K562 (cell line): ENCODE measurements around the gene IPO7. TPM values are rescaled to one million over a fixed set of nuclear protein-coding genes. Genes with fewer than 3 reads are reported as not detected.

Experiments
- ATAC-seq: fragments of 200-7000 bp; cut with Tn5 transposase; 3 replicates; pipeline ENCODE4 v1.9.1; 2020; ENCODE audit warnings: moderate library complexity
- BruUV-seq: library from RNA; stranded (reverse); fragments of 400-500 nt; replicated peaks from 2 replicates; lab custom pipeline; 2021; lab: Mats Ljungman, UMichigan
- CTCF ChIA-PET: fragments of 300-600 bp; formaldehyde crosslinking; extraction: SDS; loops from one replicate; lab custom pipeline; 2021; ENCODE audit warnings: low intra/inter-chr PET ratio; lab: Yijun Ruan, JAX
- POLR2A ChIA-PET: fragments of 300-600, 350-650 bp; sonication (Branson Sonifier 250); formaldehyde crosslinking; extraction: SDS; loops from one replicate; lab custom pipeline; 2021; ENCODE audit warnings: antibody characterized with exemption, inconsistent platforms; lab: Yijun Ruan, JAX
- DNase-seq, 4 experiments: peaks; one replicate each; pipeline versions ENCODE4 v3.0.0 to v3.0.0-alpha.2; 2011 to 2018; ENCODE audit warnings: low spot score in 3 of 4, mixed read lengths in 3 of 4; ENCODE audit errors: extremely low read depth in 1 of 4
- FAIRE-seq: peaks from 2 replicates; lab custom pipeline; 2011; peaks lifted over from hg19 to GRCh38; lab: Jason Lieb, UNC
- H2AFZ ChIP-seq: 2 replicates; pipeline ENCODE4 v1.6.0; 2011; ENCODE audit warnings: low read depth, low read length, control low read depth, inconsistent platforms
- H3K27ac ChIP-seq: fragments of 200-600 bp; 3 replicates; pipeline ENCODE4 v1.8.0; 2011; ENCODE audit warnings: low read depth, mild to moderate bottlenecking, control low read depth, inconsistent platforms, low read length, moderate library complexity, mixed read lengths; ENCODE audit errors: extremely low read depth
- H3K27me3 ChIP-seq, 2 experiments: fragments of 300-600 bp in 1 of 2; 2 replicates in 1 of 2; 3 replicates in 1 of 2; pipeline versions ENCODE4 v1.6.0 to v1.8.0; 2011; ENCODE audit warnings: inconsistent platforms in 2 of 2, low read length in 2 of 2, mild to moderate bottlenecking in 1 of 2, mixed read lengths in 1 of 2, moderate library complexity in 1 of 2; ENCODE audit not compliant: control insufficient read depth in 2 of 2, insufficient read depth in 2 of 2
- H3K36me3 ChIP-seq: fragments of 300-600 bp; 3 replicates; pipeline ENCODE4 v1.8.0; 2011; ENCODE audit warnings: mild to moderate bottlenecking, low read length, inconsistent platforms; ENCODE audit not compliant: control insufficient read depth, insufficient read depth
- H3K4me1 ChIP-seq, 2 experiments: fragments of 200-600 bp in 1 of 2; replicated peaks in 1 of 2; 2 replicates in 1 of 2; 3 replicates in 1 of 2; pipeline versions ENCODE4 v1.5.1 to v1.8.0; 2011; ENCODE audit warnings: inconsistent platforms in 2 of 2, low read length in 2 of 2, mild to moderate bottlenecking in 1 of 2, mixed read lengths in 1 of 2, moderate library complexity in 1 of 2; ENCODE audit not compliant: control insufficient read depth in 2 of 2, insufficient read depth in 2 of 2
- H3K4me2 ChIP-seq: 2 replicates; pipeline ENCODE4 v1.6.1; 2011; ENCODE audit warnings: low read length, control low read depth, inconsistent platforms, mixed read lengths; ENCODE audit not compliant: insufficient read depth
- H3K4me3 ChIP-seq: fragments of 200-600 bp; sonication (generic), shearing (Covaris generic); 2 replicates; pipeline ENCODE4 v1.5.1; 2016; ENCODE audit warnings: control low read depth, inconsistent platforms
- H3K79me2 ChIP-seq: fragments of 200-600 bp; 3 replicates; pipeline ENCODE4 v1.8.0; 2011; ENCODE audit warnings: low read length, inconsistent platforms; ENCODE audit not compliant: control insufficient read depth, insufficient read depth
- H3K9ac ChIP-seq, 2 experiments: 2 replicates each; pipeline versions ENCODE4 v1.6.0 to v1.6.1; 2011; ENCODE audit warnings: low read depth in 2 of 2, low read length in 2 of 2, control low read depth in 1 of 2, inconsistent platforms in 1 of 2, mild to moderate bottlenecking in 1 of 2, mixed read lengths in 1 of 2; ENCODE audit not compliant: insufficient read depth in 1 of 2
- H3K9me1 ChIP-seq: one replicate; pipeline ENCODE4 v1.6.0; 2011; ENCODE audit warnings: inconsistent platforms, mild to moderate bottlenecking, low read length, moderate library complexity; ENCODE audit not compliant: control insufficient read depth, insufficient read depth
- H3K9me3 ChIP-seq: replicated peaks from 2 replicates; pipeline ENCODE4 v1.5.1; 2011; ENCODE audit warnings: low read depth, low read length, inconsistent platforms; ENCODE audit not compliant: control insufficient read depth, insufficient read depth
- H4K20me1 ChIP-seq: replicated peaks from 2 replicates; pipeline ENCODE4 v1.6.1; 2011; ENCODE audit warnings: low read length, inconsistent platforms, mixed read lengths; ENCODE audit not compliant: control insufficient read depth, insufficient read depth
- CEBPB ChIP-seq: fragments of 450-650 bp; IDR thresholded peaks from 2 replicates; pipeline ENCODE4 v1.6.1; 2016; ENCODE audit warnings: missing genetic modification characterization, missing compliant biosample characterization
- CEBPG ChIP-seq, 3 experiments: fragments of 200-800 bp in 1 of 3; sonication (Bioruptor generic) in 1 of 3; sonication (generic) in 1 of 3; formaldehyde crosslinking in 1 of 3; IDR thresholded peaks in 2 of 3; conservative IDR thresholded peaks in 1 of 3; 2 replicates each; pipeline versions ENCODE4 v1.6.1 to v1.8.0; 2016 to 2022; ENCODE audit warnings: missing compliant biosample characterization in 2 of 3, missing genetic modification characterization in 2 of 3, mild to moderate bottlenecking in 1 of 3, missing genetic modification reagents in 1 of 3
- SNIP1 ChIP-seq: fragments of 450-650 bp; IDR thresholded peaks from 2 replicates; pipeline ENCODE4 v1.7.1; 2017; ENCODE audit warnings: low read depth, mild to moderate bottlenecking
- TAF1 ChIP-seq: IDR thresholded peaks from 2 replicates; pipeline ENCODE4 v1.6.1; 2011; ENCODE audit warnings: mild to moderate bottlenecking, low read length, moderate library complexity; ENCODE audit not compliant: insufficient read depth, control insufficient read depth, severe bottlenecking; ENCODE audit errors: extremely low read depth
- TCF15 ChIP-seq: fragments of 250-450 bp; sonication (Bioruptor Pico); IDR thresholded peaks from 2 replicates; pipeline ENCODE4 v1.8.0; 2022; ENCODE audit warnings: moderate library complexity, mild to moderate bottlenecking, inconsistent platforms
- ZNF518B ChIP-seq: fragments of 250-450 bp; sonication (Bioruptor Pico); IDR thresholded peaks from 2 replicates; pipeline ENCODE4 v1.5.0; 2021; ENCODE audit warnings: mild to moderate bottlenecking, moderate library complexity
- WGBS: fragments of 100-300 bp; shearing (Covaris generic); methylation state at CpG from one replicate; pipeline ENCODE4 v1.1.6; 2016; ENCODE audit warnings: low coverage, mixed read lengths; ENCODE audit not compliant: insufficient coverage; ENCODE audit errors: missing lambda C conversion rate; 5-methylcytosine and 5-hydroxymethylcytosine counted together
- in situ Hi-C: fragments of 300-500 bp; cut with MboI; formaldehyde crosslinking; loops from 4 replicates; pipeline ENCODE4 v1.15.0; 2018; ENCODE audit warnings: inconsistent platforms, mixed read lengths
- intact Hi-C: fragments of 100-400 bp; cut with micrococcal nuclease; formaldehyde crosslinking; loops from 2 replicates; pipeline ENCODE4 v1.14.2; 2022
- polyA plus RNA-seq, 8 experiments: library from polyadenylated mRNA; depleted of rRNA in 4 of 8; stranded (reverse) in 5 of 8; unstranded in 3 of 8; fragments of >200 nt; fragmentation: Nextera tagmentation in 2 of 8; fragmentation: Illumina TruSeq in 1 of 8; extraction: Ambion mirVana in 2 of 8; extraction: Trizol in 1 of 8; gene quantifications; 2 replicates each; pipeline versions ENCODE4 v1.2.1 to v1.2.3, GENCODE V29; 2011 to 2014; ENCODE audit warnings: inconsistent platforms in 1 of 8, missing spikeins in 1 of 8
- total RNA-seq, 7 experiments: library from RNA; depleted of rRNA in 6 of 7; stranded (reverse); fragments of >200 nt in 6 of 7; fragmentation: Illumina TruSeq in 2 of 7; extraction: Trizol in 2 of 7; gene quantifications; 2 replicates each; pipeline versions ENCODE4 v1.2.1 to v1.2.3, GENCODE V29; 2011 to 2021; ENCODE audit warnings: low replicate concordance in 1 of 7

Gene IPO7
- total and polyA plus RNA-seq, 9 of the 15 experiments (the other 6 are each of a cell fraction or from before 2014, with no cell fraction given), result 23.6 to 138 (median 110) TPM

- TF ChIP-seq TAF1, result no peak
- TF ChIP-seq ZNF518B (CRISPR knock-in tag), result no peak
These were observed 105.9 kb downstream of the IPO7 start (continued) for GRCh38 chr11:9490376-9490775.

- in situ Hi-C loops (no loop called here), intact Hi-C loops (no loop called here)
- no TSS peak for BruUV-seq
- Histone ChIP-seq H3K4me3 (no peak overlapping the region), H3K36me3 (peaks cover 52% of the 10 kb centered on the region), H4K20me1 (no peaks in the 10 kb centered on the region), H3K27ac (no peak overlapping the region), H2AFZ (no peak overlapping the region), H3K9me3 (no peaks in the 10 kb centered on the region), H3K9me1 (no peaks in the 10 kb centered on the region), H3K4me2 (no peak overlapping the region), H3K79me2 (no peaks in the 10 kb centered on the region), H3K9ac (no peak overlapping the region), H3K4me1 (peaks cover 0 to 6% of the 10 kb centered on the region in 2 experiments; a peak in 3 of 5 replicates), H3K27me3 (no peaks in the 10 kb centered on the region)
- 0% methylated on average over 1 of the region's 1 CpG for WGBS
- ChIA-PET POLR2A (interaction anchor here (0.6 kb wide), 1 partner anchor 142 kb away, joined by 3 read pairs; no protein-coding TSS in a partner anchor), CTCF (no interaction called here)
- 0 out of 3 replicates have a peak, but pooled peaks have one; percentile 42 for ATAC-seq
- no peak for FAIRE-seq
- peak; percentile 82 for TF ChIP-seq CEBPB (tag)
- TF ChIP-seq CEBPG (CRISPR knock-in tag; IDR thresholded peaks at IDR 0.05), result no peak
- TF ChIP-seq CEBPG (tag; conservative IDR thresholded peaks at IDR 0.05 in 1 of 2, IDR thresholded peaks at IDR 0.05 in 1 of 2), result peak in 1 of 2 experiments; percentile 40; a peak in 1 of 4 replicates
- TF ChIP-seq SNIP1, result no peak
- no peak for TF ChIP-seq TCF15 (CRISPR knock-in tag)
- no peak for DNase-seq
These were observed 109.0 kb downstream of the IPO7 start for GRCh38 chr11:9493492-9493891.
